GM18526 (cell line): Measurements from ENCODE around the gene NHS.

Experiments used
- POLR2A ChIP-seq: IDR thresholded peaks from 3 replicates; pipeline ENCODE4 v1.6.1; 2011; ENCODE audit not compliant: insufficient read length; ENCODE audit errors: extremely low read depth

The NHS gene

GRCh38 chrX:17374619-17375366 is at the start of gene NHS:
Gene NHS (plus strand): TSS chrX:17375200. CDS start chrX:17375758, 558 bp downstream.
- TF ChIP-seq POLR2A: no peak

GRCh38 chrX:17328837-17329236 is 46.2 kb upstream of the NHS start:
- no peak for TF ChIP-seq POLR2A

- no peak for TF ChIP-seq POLR2A
These were observed 38.6 kb upstream of the NHS start for GRCh38 chrX:17336377-17336776.

DNA sequence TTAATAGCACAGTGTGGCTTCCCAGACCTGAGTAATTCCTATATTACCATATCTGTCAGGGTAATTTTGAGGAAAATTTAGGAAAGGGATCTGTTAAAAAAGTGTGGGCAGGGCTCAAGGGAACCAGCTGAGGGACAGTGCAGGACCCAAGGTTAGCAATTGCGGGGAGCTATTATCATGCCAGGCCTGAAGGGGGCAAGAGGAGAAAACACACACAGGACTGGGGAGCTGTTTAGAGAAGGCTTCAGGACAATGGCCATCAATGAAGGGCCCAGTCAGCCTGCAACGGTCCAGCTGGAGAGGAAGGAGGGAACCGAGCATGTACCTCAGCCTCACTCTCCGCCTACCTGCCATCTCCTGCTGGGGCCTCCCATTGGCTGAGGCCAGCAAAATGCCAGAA is 19.0 kb upstream of the NHS start:
- TF ChIP-seq POLR2A: no peak

DNA sequence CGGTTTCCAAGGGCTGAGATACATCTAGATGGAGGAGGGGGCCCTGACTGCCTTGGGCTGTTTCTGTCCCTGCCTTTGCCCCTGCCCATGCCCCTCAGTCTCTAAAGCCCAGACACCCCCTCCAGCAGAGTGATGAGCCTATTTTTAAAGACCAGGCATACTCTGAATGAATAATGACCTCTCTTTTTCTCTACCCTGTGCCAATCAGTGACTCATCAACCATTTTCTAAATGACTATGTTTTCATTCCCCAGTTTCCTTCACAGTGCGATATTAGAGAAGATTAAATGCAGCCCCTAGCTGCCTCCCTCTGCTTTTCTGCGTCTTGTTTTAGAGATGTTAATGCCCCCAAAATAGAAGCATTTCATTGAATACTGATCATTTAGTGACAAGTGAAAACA is 15.5 kb upstream of the NHS start:
- no peak for TF ChIP-seq POLR2A

GRCh38 chrX:17361620-17362019 is 13.4 kb upstream of the NHS start:
- no peak for TF ChIP-seq POLR2A

DNA sequence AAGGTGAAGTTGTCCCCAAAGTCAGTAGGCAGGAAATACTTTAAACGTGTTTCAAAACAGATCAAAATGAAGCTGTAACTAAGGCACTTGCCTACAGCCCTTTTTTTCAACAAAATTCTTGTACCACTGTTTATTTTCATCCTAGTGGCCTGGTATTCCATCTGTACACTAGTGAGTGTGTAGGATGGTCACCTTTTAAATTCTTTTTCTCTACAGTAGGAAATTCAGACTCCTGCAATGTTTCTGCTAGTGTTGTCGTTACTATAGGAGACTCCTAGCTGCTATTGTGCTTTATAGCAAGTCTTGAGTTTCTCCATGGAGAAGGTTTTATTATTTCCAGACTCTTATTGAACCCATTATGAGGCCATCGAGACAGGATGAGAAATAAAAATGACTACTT is 7.0 kb upstream of the NHS start:
- TF ChIP-seq POLR2A: no peak

GRCh38 chrX:17369309-17369708 is 5.7 kb upstream of the NHS start:
- TF ChIP-seq POLR2A: no peak

GRCh38 chrX:17370191-17370590 is 4.8 kb upstream of the NHS start:
- TF ChIP-seq POLR2A: no peak

- TF ChIP-seq POLR2A: no peak
These were observed 2.9 kb upstream of the NHS start for GRCh38 chrX:17372052-17372451.

- no peak for TF ChIP-seq POLR2A
These were observed 1.7 kb upstream of the NHS start for GRCh38 chrX:17373337-17373736.

GRCh38 chrX:17375367-17375636 is 302 bp downstream of the NHS start:
- no peak for TF ChIP-seq POLR2A

GRCh38 chrX:17375637-17376430 is 834 bp downstream of the NHS start:
- TF ChIP-seq POLR2A: no peak

- no peak for TF ChIP-seq POLR2A
These were observed 1.6 kb downstream of the NHS start for GRCh38 chrX:17376431-17377077.

DNA sequence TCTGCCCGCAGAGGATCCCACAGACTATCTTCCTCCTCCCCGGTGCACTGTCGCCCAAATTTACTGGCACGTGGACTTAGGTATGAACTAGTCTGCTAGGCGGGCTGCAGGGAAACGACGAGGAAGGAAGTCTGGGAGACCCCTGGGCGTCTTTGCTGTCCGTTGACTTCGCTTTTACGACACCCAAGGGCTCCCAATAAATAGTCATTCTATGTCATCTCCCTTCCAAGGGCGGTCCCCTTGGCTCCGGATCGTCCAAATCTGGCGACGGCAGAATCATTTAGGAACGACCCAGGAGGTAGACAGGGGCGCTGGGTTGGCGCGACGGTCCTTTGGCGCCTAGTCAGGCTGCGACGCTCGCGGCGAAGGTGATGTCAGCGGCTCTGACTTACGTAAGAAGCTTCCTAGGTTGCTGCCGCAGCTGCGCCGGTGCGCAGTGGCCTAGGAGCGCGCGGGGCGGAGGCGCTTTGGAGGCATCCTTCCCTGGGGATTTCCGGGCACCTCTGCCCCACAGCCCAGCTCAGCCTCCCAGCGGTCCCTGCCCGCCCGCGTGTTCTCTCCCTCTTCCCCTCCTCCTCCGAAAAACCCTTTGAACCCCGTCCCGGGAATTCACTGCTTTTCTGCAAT is 2.2 kb downstream of the NHS start:
- TF ChIP-seq POLR2A: no peak

DNA sequence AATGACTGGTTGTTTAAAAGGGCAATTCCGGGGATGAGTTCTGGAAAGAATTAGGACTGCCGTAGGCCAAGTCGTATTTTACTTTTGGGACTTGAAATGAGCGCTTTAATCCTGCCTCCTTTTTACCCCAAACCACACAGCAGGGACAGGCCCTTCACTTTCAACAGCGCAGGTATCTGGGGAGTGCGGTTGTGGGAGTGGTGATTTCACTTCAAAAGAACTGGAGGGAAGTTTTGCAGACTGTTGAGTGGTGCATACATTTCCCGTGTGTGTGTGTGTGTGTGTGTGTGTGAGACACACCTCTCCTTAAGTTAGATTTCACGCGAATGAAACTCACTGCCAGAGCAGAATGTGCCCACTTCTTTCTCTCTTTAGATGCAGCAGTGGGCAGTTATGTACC is 2.8 kb downstream of the NHS start:
- no peak for TF ChIP-seq POLR2A
